GM20000 (cell line): ENCODE measurements around the gene TULP1.

ENCODE experiments used
- DNase-seq: peaks from one replicate; pipeline ENCODE4 v3.0.0; 2012; ENCODE audit warnings: low spot score
- CTCF ChIP-seq: IDR thresholded peaks from 2 replicates; pipeline ENCODE4 v1.5.1; 2012; ENCODE audit warnings: mild to moderate bottlenecking, control low read depth; ENCODE audit errors: extremely low read depth, missing control alignments

Gene TULP1

DNA sequence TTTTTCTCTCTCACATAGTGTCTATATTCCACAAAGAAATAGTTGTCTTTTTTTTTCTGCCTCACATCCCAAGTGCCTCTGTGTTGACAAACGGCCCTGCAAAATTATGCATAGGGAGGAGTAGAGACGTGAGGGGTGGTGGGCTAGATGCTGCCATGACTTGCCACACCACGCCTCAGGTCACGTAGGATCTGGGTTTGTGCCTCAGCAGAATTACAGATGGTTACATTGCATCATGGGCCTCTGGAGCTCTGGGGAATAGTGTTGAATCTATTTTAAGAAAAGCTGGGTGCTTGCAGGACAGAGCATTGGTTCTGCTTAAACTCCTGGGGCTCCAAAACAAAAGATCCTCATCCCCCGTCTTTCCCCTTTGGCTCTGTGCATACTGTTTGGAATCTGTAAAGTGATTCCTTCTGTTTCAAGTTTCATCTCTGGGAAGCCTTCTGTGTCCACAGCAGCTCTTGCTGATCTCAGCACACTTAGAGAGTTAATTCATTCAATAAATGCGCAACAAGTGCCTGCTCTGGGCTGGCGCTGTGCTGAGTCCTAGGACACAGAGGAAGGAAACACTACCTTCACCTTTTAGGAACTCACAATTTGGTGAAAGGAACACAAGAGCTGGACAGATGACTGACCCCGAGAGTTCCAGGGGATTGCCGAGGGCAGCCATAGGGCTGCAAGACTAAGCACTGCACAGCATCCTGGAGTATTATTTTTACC, 58.1 kb downstream of the TULP1 start:
- DNase-seq: no peak
- no peak for TF ChIP-seq CTCF

GRCh38 chr6:35453236-35453635, 59.5 kb downstream of the TULP1 start:
- DNase-seq: no peak
- TF ChIP-seq CTCF: no peak

DNA sequence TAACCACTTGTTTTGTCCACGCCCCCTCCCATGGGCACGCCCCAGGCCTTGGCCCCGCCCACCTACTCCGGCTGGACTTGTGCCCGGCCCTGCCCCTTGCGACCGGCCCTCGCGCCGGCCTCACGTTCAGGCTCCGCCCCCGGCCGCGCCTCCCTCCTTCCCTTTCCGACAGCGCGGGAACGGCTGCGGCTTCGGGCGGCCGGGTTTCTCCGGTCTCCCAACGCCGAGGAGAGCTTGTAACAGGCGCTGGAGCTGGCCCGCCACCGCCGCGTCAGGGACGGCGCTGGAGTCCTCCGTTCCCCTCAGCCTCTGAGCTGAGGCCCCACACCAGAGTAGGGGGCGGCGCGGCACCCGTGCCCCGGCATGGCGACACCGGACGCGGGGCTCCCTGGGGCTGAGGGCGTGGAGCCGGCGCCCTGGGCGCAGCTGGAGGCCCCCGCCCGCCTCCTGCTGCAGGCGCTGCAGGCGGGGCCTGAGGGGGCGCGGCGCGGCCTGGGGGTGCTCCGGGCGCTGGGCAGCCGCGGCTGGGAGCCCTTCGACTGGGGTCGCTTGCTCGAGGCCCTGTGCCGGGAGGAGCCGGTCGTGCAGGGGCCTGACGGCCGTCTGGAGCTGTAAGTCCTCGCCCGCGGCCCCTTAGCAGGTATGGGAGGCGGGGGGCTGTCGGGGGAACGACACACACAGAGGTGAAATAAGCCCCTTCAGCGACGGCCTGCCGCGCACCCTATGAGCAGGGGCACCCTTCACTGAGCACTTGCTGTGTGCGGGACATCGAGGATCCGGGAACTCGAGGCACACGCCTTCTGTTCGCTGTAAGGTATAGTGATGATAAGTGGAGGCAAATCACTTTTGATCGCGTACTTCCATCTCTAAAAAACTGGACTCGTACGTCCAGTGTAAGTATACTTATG, 60.3 kb downstream of the TULP1 start, which contains the start of gene FANCE:
Gene FANCE, plus strand, starts transcription at position 156 of the 908 bp plus-strand sequence. Its CDS starts 208 bp downstream, at position 364.
- TF ChIP-seq CTCF: no peak

DNA sequence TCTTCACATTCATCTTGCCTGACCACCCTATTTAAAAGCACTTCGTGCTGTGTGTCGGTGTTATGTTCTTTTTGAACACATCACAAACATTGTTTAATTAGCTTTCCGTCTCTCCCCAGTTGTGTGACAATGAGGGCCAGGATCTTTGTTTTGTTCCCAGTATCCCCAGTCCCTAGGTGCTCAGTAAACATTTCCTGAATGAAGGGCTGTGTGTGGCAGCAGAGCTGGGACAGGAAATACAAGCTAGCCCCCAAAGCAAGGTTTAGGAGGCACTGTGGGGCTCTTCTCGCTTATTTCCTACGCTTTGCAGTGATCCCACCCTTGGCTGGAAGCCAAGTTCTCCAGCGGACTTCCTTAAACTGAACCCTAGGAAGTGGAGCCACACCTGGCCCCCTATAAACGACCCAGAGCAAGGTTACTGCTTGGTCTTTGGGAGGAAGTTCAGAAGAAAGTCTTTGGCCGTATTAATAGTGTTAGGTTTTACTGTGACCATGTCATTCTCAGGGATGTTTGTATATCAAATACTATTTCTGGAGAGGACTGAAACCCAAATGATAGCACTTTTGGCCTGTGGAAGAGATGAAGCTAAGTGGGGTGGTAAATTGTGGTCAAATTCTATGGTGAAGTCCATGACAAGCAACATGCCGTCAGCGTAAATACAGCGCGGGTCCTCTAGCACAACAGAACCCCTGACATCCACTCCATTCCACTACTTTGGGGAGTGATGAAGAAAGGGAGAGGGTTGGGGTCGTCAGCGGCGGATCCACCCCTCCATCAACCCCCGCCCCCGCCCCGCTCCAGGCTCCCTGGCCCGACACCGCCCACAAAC, 61.1 kb downstream of the TULP1 start:
- TF ChIP-seq CTCF: no peak
- DNase-seq: no peak

More for the DNA sequence above, 60.3 kb downstream of the TULP1 start, which contains the start of gene FANCE:
- peak; percentile 98 for DNase-seq

DNA sequence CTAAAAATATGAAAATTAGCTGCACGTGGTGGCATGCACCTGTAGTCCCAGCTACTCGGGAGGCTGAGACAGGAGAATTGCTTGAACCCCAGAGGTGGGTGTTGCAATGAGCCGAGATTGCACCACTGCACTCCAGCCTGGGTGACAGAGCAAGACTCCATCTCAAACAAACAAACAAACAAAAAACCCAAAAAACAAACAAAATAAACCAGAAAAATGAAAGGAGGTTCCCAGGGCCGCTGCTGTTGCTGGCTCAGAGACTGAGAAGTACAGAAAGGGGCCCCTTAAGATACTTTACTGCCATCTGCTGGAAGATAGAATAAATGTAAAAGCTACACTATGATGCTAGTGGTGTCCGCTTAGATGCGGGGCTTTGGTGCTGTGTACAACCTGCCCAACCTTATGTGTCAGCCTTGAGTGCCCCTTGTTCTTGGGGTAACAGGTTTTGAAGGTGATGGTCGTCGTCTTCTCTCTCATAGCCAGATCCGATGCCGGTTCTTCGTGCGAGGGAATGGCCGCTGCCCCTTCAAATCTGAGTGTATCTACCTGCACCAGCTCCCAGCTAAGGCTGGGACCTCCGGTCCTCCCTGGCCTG, 63.3 kb downstream of the TULP1 start:
- DNase-seq: peak; percentile 91
- TF ChIP-seq CTCF: peak; percentile 33

DNA sequence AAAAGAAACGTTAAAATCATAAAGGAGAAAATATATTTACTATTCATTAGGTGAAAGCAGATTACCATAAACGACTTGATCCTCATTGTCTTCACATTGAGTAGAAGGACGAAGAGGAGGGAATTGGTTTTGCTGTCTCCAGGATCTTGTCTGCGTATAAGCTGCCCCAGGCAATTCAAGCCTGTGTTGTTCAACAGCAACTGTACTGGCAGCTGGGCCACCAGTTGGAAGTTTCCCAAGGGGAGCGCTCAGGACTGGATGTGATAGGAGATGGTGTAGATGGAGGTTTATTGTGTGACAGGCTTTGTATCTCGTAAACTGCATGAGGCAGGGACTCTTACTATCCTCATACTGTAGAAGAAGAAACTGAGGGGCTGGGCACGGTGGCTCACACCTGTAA, 64.5 kb downstream of the TULP1 start:
- no peak for DNase-seq
- no peak for TF ChIP-seq CTCF
